Measurements from ENCODE around the gene YAP1.
"Not testable (repeated sequence)": the region's sequence is repeated elsewhere in the genome, so short reads cannot be mapped to it uniquely, and the experiment has no call there.

The YAP1 gene

DNA sequence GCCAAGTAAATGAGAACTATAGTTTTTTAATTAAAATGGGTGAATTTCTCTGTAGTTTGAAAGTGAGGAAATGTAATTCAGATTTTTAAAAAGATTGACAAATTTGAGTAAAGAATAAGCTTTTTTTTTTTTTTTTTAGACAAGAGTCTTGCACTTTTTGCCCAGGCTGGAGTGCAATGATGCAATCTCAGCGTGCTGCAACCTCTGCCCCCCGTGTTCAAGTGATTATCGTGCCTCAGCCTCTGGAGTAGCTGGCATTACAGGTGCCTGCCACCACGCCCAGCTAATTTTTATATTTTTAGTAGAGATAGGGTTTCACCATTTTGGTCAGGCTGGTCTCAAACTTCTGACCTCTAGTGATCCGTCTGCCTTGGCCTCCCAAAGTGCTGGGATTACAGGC, 90.1 kb downstream of the YAP1 start:
- DNase-seq (ENCODE audit: low spot score): not testable (repeated sequence)

DNA sequence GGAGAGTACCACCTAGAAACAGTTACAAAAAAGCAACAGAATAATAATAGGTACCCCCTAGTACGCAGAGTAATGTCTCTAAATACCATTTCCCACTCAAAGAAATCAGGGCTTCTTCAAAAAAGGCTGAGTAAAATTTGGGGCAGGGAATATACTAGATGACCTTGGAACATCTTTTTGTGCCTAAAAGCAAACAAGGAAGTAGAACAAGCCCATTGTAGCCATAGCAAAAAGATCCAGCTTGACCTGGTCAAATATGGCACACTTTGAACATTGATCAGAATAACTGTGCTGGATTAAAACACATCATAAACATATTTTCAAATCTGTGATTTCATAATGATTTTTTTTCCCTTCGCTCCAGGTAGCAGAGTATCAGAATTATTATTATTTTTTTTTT, 91.5 kb downstream of the YAP1 start:
- no peak for DNase-seq (ENCODE audit: low spot score)

DNA sequence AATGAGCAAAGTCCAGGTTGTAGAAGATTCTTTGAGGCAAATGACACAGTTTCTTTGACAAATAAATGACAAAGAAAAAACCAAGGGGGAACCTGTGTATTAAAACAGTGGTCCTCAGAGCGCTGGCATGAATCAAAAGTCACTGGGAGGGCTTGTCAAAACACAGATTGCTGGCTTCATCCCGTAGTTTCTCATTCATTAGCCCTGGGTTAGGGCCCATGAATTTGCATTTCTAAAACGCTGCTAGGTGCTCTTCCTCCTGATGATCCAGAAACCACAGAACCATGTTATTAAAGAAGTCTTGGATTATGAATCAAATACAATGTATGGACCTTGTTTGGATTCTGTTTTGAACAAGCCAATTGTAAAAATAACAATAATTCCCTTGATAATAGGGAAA, 92.7 kb downstream of the YAP1 start:
- DNase-seq (ENCODE audit: low spot score): no peak

DNA sequence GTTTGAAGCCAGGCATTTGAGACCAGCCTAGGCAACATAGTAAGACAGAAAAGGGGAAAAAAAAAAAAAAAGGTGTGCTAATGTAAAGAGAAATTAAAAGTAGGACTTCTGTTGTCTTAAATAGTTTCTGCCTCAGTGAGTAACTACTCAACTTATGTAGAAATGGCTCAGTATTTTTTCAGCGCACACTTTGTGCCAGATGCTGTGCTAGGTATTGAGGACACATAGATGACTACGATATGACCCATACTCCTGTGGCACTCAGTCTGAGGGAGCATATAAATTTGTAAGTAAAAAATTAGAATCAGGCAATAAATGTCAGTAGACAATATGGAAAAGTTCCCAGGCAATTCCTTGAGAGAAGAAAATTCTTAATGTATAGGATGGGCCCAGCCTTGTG, 93.9 kb downstream of the YAP1 start:
- DNase-seq (ENCODE audit: low spot score): no peak

DNA sequence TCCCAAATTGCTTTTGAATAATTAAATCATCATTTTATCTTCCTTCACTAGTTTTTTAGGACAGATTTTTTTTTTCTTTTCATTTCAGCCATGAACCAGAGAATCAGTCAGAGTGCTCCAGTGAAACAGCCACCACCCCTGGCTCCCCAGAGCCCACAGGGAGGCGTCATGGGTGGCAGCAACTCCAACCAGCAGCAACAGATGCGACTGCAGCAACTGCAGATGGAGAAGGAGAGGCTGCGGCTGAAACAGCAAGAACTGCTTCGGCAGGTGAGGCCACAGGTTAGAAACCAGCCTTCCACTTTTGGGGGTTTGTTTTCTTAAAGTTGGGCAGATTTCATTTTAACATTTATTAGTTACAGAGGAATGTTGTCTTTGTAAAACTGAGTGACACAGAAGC, 95.6 kb downstream of the YAP1 start:
- DNase-seq (ENCODE audit: low spot score): no peak

DNA sequence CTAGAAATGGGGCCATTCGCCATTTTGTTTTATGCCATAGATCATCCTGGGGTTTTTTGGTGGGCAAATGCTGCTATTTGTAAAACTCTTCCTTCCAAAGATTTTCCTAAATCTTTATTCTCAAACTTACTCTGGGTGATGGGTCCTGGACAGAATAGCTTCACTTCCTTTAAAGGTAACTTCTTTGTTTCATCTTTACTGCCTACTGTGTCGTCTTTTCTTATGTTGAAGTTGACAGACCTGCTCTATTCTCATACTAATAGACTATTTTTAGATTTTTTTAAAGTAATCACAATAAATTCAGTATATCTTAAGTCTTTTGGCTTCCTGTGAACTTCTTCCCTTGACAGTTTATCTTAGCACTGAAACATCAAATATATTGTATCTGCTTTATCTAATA, 98.6 kb downstream of the YAP1 start:
- DNase-seq (ENCODE audit: low spot score): peak; percentile 33

DNA sequence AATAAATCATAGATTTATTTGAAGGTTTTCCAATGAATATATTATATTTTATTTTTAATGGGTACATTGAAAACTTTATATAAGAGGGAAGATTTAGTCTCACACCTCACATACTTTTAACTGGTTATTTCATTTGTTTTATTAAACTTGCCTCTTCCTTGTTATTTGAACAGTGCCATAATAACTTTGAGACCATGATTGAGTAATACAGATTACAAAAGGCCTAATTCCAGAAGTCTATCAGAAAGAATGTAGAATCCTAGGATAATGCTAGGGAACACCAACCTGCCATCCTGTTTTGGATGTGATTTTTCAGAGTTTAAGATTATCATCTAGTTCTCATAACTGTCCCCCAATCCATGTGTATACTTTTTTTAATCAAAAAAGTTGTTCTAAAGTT, 104.4 kb downstream of the YAP1 start:
- no peak for DNase-seq (ENCODE audit: low spot score)

DNA sequence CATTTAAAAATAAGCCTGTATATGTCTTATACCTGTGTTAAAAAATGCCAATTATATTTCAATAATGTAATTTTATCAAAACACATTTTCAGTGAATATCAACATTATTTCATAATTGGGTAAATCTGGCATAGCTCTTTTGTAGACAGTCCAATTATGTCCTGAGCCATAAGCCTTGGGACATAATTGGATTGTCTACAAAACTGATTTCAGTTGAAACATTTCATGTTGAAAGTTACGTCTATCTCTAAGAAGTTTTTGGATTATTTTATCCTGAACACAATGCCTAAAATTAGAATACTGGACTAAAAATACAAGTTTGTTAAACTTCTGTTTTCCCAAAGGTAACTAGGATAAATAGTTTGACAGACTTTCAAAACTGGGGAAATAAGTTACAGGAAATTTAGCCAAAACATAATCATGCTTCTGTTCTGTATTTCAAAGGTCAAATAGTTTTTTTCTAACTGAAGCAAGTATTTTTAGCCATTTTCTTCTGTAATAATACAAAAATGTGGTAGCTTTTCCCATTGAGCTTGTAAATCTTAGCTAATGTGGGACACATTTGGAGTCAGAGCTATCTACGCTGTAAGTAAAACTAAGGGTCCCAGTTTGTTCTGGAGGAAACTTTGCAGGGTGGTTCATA, 106.3 kb downstream of the YAP1 start:
- DNase-seq (ENCODE audit: low spot score): no peak

DNA sequence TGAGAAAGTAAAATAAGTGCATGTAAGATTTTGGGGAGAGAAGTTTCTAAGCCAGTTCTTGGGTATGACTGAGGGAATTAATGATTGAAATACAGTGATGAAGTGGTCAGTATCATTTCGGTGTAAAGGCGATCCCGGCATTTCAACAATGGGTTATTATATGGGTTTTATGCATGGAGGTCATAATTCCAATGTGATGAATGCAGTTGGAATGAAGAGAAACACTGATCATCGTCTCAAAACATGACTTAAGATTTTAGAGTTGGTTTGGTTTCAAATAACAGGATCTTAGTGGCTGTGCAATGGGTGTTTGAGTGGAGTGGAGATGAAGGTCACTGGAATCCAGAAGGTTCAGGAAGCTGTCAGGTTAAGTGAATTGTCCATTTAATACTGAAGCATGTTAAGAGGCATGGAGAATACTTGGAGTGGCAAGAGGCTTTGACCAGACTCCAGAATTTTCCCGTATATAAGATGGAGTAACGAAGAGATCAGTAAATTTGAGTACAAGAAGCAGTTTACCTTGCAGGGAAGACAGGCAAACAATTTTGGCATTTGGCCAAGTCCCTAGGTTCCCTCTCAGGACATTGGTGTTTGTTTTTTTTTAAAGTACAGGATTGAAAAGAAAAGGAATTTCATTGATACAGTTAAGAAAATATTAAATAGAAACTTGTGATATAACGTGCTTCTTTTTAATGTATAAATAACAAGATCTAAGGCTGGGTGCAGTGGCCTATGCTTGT, 110.7 kb downstream of the YAP1 start:
- DNase-seq (ENCODE audit: low spot score): no peak

DNA sequence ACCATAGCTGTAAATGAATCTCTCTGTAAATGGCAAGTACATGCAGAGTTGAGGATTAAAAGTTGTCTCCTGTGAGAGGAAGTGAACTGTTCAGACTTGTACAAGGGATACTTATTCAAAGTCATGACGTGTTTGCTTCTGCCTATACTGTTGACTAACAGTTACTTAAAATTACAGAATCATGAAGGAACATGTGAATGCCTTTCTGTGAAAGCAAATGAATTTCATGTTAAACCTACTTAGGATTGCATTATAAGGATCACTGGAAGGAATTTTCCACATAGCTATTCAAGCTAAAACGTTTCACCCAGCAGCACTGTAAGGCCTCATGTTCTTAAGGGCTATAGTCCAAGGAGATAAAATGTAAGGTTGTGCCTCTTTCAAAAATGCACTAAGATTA, 113.6 kb downstream of the YAP1 start:
- DNase-seq (ENCODE audit: low spot score): no peak

DNA sequence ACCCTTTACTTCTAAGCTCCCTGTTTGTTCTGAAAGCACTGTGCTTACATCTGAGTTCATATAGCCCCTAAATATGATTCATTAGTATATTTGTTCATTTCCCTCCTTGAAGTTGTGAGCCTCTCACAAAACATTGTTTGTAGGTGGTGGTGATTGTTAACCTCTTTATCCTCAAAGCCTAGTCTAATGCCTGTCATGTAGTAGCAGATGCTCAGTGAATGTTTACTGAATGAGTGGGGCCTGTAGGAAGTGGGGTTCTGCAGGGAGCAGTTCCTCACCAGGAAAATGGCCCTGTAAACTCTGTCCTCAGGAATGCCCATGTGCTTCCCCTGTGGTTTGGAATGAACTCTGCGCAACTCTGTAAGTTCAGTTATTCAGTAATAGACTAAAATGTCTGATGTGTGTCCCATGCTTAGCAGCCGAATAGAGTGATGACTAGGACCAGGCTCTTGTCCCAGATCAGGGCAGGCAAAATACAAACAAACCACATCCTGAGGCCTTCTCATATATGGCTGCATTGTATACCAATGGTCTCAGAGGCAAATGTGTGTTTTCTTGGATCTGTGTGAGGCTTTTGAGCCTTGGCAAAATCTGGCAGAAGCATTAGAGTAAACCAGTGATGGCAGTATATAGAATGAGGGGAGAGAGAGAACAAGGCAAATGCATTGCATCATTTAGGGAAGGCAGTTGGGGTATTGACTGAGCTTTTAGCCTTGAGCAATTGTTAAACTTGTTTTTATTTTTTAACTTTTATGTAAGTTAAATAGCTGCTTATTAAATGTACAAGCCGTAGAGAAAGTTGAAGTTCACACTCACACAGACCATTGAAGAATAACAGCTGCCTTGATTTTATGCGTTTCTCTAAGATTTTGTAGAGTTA, 115.7 kb downstream of the YAP1 start:
- DNase-seq (ENCODE audit: low spot score): no peak

DNA sequence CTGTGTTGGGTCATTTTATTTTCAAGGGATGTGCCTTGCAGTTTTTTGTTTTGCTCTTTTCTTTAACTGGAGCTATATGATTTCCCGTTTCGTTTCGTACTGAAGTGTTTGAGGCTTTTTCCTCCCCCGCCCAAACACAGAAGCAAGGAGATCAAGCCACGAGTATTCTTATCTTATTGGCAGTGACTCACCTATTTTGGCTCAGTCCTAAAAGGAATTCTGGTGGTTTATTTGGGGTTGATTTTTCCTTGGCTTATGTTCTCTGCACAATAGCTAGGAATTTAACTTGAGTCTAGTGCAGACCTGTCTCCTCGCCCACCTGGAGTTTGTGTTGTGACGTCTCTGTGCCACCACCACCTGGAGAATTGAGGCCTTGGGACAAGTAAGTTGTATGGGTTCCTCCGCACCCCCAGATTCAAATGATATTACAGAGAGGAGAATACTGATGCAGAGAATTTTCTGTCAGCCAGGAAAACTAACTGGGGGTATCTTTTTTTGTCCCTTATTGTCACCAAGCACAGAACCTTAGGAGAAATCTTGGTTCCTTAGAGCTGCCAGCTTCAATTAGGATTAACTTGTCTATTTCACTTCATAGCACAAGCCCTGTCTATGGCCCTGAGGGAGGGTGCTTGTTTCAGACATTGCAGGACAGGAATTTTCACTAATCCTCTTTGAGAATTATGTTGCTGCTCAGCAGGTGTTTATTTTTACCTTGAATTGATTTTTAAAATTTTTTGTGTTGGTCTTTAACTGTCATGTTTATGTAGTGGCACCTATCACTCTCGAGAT, 116.6 kb downstream of the YAP1 start:
- DNase-seq (ENCODE audit: low spot score): no peak

DNA sequence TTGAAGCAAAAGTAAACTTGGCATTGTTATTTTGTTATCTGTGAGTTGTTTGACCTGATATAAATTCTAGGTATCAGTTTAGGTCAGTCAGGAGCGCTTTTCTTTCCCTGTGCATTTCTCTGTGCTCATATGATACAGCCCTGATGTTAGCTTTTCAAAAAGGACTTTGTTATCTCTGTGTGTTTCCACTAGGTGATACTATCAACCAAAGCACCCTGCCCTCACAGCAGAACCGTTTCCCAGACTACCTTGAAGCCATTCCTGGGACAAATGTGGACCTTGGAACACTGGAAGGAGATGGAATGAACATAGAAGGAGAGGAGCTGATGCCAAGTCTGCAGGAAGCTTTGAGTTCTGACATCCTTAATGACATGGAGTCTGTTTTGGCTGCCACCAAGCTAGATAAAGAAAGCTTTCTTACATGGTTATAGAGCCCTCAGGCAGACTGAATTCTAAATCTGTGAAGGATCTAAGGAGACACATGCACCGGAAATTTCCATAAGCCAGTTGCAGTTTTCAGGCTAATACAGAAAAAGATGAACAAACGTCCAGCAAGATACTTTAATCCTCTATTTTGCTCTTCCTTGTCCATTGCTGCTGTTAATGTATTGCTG, 119.4 kb downstream of the YAP1 start:
- DNase-seq (ENCODE audit: low spot score): no peak

DNA sequence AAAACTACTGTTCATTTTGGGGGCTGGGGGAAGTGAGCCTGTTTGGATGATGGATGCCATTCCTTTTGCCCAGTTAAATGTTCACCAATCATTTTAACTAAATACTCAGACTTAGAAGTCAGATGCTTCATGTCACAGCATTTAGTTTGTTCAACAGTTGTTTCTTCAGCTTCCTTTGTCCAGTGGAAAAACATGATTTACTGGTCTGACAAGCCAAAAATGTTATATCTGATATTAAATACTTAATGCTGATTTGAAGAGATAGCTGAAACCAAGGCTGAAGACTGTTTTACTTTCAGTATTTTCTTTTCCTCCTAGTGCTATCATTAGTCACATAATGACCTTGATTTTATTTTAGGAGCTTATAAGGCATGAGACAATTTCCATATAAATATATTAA, 119.9 kb downstream of the YAP1 start:
- no peak for DNase-seq (ENCODE audit: low spot score)

DNA sequence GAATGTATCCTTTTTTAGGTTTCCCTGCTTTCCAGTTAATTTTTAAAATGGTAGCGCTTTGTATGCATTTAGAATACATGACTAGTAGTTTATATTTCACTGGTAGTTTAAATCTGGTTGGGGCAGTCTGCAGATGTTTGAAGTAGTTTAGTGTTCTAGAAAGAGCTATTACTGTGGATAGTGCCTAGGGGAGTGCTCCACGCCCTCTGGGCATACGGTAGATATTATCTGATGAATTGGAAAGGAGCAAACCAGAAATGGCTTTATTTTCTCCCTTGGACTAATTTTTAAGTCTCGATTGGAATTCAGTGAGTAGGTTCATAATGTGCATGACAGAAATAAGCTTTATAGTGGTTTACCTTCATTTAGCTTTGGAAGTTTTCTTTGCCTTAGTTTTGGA, 120.7 kb downstream of the YAP1 start:
- no peak for DNase-seq (ENCODE audit: low spot score)

DNA sequence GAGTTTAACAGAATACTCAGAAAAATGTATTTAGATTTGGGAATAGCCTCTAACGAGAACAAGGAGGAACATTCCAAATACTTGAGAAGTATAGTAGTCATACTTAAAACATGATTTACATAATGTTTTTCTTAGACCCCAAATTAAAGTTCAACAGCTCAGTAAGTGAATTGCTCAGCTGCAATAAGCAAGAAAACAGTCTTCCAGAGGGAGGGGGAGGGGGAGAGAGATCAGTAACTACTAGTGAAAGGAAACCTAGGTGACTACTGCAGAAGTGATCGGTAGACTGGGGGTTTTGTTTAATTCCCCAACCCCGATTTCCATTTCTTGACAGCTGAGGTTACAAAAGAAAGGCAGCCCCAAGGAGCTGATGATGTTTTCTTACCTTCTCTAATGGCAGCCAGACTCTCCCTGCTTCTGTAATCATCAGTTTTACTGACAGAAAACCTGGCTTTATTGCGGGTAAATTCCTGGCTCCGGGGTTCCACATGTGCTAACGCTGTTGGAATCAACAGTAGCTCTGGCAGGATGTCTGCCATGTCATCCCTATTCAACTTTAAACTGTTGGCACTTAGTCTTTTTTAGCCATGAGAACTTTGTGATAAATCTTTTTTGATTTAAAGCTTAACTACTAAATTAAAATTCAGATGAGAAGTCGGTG, 124.7 kb downstream of the YAP1 start:
- no peak for DNase-seq (ENCODE audit: low spot score)

DNA sequence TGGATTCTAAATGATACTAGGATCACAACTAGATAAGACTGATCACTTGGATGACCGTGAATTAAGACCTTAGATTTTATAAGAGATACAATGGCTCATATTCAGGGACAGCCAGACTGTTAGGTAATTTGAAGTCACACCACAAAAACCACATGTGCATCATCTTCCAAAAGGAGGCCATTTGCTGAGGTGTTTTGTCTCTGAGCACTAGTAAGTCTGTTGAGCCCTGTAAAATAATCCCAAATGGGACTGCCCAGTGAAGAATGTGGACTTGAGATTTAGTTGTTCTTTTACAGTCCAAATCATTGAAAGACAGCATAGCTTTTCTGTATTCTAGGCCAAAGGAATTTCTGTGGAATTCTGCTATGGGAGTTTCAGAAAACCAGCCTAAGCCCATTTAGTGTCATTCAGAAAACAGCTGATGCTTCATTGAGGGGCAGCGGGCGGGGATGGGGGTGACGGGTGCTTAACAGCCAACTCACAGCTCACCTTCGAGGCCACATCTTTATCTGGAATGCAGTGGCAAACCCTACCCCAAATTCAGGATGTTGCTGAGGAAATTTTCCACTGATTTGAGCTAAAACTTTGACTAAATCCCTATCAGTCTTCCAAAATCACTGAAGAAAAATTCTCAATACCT, 127.0 kb downstream of the YAP1 start:
- DNase-seq (ENCODE audit: low spot score): no peak

DNA sequence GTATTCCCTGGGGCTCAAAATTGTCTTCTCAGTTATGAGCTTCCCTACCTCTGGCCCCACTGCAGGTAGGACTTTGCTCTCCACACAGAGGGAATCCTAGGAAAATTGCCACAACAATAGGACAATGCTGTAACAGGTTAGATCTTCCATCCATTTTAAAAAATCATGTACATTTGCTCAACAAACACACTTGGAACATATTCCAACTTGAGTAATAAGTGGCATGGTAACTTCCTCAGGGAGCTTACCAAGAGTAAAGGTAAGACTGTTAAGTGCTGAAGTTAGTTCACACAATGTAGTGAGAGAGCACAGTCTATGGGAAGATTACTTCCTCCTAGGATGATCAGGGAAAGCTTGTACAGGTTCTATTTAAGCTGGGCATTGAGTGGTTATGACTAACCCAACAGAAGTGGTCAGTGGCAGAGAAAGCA, 128.2 kb downstream of the YAP1 start:
- DNase-seq (ENCODE audit: low spot score): no peak

DNA sequence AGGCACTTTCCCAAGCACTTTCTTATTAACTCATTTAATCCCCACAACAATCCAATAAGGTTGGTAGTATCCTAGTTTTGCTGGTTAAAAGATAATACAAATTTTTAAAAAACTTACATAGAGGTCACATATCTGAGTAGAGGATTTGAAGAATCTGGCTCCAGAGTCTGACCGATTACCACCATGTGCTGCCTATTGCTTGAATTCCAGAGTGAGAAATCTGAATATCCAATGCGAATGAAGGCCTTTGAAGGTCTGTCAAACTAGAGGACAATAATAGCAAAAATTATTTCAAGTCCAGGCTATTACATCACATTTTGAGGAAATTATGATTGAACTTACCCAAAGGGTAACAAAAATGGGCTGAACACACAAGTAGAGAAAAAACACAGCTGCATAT, 129.2 kb downstream of the YAP1 start:
- no peak for DNase-seq (ENCODE audit: low spot score)

DNA sequence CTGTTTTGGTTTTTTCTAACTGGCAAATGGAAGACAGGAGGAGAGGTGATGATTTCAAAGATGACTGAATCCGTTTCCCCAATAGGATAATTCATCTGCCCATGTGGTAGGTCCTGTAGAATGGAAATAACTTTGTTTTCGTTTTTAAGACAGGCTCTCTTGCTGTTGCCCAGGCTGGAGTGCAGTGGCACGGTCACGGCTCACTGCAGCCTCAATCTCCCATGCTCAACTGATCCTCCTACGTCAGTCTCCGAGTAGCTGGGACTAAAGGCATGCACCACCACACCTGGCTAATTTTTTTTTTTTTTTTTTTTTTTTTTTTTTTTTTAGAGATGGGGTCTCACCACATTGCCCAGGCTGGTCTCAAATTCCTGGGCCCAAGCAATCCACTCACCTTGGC, 129.7 kb downstream of the YAP1 start:
- DNase-seq (ENCODE audit: low spot score): no peak

DNA sequence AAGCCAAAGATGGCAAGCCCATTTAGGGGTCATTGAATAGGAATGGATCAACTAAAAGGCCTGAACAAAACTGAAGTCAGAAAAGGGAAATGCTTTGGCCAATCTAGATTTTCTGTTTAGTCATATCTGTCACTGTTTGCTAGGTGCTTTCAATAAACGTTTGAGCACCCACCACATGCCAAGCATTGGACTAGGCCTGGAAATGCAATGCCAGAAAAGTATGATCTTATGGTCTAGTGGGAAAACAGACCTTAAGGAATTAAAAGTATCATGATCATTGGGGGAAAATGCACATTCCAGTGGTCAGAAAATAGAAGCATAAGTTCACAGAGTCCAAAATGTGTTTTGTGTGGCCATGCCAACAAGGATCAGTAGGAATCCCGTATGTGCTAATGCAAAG, 130.3 kb downstream of the YAP1 start:
- no peak for DNase-seq (ENCODE audit: low spot score)

All from iPS-NIHi11 (cell line).